Gastroesophageal sphincter (tissue), 3 donors: ENCODE measurements around the gene NEDD1.

Source experiments
- CTCF ChIP-seq, 4 experiments: fragments of 200-600 bp in 2 of 4; fragments of 450-650 bp in 2 of 4; sonication (generic) in 1 of 4; IDR thresholded peaks; one replicate each; pipeline ENCODE4 v1.5.1; 2017 to 2019; ENCODE audit warnings: antibody characterized with exemption in 4 of 4, mild to moderate bottlenecking in 2 of 4, moderate library complexity in 2 of 4
- POLR2A ChIP-seq, 2 donors: fragments of 450-650 bp; IDR thresholded peaks; one replicate each; pipeline ENCODE4 v1.6.1; 2017; ENCODE audit warnings: antibody characterized with exemption in 2 of 2, mild to moderate bottlenecking in 2 of 2, moderate library complexity in 1 of 2
- POLR2AphosphoS5 ChIP-seq: sonication (generic); formaldehyde crosslinking; IDR thresholded peaks from one replicate; pipeline ENCODE4 v1.6.1; 2017; ENCODE audit warnings: antibody characterized with exemption

- TF ChIP-seq POLR2AphosphoS5 (no peak), POLR2A (IDR thresholded peaks at IDR 0.05) (no peak), CTCF (IDR thresholded peaks at IDR 0.05) (no peak)
These were observed 48.9 kb upstream of the NEDD1 start for GRCh38 chr12:96858162-96858561.
